GM12801 (cell line): ENCODE measurements around the gene WDR19.

ENCODE experiments used
- TF ChIP-seq, protein P1 (sequence below): IDR thresholded peaks from one replicate; pipeline ENCODE4 v1.5.1; 2011; ENCODE audit warnings: control low read depth; ENCODE audit not compliant: insufficient read length; ENCODE audit errors: extremely low read depth

Gene WDR19

DNA sequence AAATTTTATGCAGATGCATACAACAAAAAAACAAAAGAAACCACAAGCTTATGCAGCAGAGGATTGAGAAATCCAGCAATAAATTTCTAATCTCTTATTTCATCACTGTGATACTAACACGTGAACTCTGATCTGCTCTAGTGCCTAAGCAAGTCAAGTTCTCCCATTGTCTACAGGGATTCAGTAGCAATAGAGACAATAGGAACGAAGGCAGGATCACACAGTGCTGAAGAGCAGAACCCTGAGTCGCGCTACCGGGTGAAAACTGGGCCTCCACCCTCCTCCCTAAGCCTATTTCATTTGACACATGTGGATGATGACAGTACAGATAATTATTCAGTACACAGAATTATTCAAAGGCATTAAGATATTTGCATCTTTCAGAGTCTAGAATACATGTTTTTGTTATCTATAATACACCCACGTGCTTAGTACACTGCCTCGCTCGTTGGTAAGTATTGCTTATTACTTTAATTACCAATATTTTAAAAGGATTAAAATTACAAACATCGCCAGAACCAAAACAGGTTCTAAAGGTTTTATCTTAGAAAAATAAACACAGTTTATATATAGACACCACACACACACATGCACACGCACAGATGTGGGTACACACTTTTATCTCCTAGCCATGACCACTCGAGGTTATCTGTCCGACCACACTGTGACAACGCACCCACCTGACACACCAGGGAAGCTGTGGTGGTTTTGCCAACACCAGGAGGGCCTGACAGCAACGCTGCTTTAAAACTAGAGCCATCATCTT is 123.8 kb downstream of the WDR19 start:
- TF ChIP-seq, protein P1, sequence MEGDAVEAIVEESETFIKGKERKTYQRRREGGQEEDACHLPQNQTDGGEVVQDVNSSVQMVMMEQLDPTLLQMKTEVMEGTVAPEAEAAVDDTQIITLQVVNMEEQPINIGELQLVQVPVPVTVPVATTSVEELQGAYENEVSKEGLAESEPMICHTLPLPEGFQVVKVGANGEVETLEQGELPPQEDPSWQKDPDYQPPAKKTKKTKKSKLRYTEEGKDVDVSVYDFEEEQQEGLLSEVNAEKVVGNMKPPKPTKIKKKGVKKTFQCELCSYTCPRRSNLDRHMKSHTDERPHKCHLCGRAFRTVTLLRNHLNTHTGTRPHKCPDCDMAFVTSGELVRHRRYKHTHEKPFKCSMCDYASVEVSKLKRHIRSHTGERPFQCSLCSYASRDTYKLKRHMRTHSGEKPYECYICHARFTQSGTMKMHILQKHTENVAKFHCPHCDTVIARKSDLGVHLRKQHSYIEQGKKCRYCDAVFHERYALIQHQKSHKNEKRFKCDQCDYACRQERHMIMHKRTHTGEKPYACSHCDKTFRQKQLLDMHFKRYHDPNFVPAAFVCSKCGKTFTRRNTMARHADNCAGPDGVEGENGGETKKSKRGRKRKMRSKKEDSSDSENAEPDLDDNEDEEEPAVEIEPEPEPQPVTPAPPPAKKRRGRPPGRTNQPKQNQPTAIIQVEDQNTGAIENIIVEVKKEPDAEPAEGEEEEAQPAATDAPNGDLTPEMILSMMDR, result no peak

DNA sequence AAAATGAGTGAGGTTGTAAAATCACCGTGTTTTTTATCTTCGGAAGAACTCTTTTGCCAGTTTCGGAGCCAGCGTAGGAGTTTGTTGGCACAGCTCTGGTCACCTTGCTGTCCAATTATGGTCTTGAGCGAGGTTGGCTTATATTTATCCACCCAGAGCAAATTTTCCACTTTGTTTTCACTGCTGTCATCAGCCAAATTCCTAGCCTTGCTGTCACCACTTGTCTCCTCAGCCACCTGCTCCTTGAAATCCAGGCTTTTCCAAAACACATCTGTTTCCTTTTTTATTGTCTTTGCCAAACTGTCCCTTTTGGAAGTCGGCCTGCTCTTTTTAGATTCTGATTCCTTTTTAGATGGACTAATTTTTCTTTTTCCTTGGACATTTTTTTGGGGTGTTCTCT is 126.3 kb downstream of the WDR19 start:
- TF ChIP-seq, protein P1, result no peak

DNA sequence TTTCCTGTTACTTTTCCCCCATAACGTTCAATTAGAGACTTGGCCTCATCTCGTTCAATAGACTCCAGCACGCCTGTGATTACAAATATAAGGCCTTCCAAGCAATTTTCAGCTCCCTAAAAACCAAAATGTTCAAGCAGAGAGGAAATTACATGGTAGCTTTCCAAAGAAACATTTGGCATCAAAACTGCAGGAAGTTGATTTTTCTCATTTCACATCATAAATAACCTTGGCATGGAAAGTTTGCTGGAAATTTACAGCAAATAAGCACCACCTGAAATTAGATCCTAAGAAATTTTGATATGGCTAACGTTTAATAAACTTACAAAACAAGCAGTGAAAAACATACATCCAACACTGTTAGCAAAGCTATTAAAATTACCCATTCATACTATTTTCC is 130.5 kb downstream of the WDR19 start:
- TF ChIP-seq, protein P1, result no peak

DNA sequence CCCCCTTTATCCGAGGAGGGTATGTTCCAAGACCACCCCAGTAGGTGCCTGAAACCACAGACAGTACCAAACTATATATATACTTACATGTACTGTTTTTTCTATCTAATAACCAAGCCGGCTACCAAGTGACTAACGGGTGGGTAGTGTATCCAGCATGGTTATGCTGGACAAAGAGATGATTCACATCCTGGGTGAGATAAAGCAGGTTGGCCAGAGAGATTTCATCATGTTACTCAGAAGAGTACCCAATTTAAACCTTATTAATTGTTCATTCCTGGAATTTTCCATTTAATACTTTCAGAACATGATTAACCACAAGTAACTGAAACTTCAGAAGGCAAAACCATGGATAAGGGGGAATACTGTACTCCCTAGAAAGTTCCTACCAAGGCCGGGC is 137.3 kb downstream of the WDR19 start:
- TF ChIP-seq, protein P1, result no peak

DNA sequence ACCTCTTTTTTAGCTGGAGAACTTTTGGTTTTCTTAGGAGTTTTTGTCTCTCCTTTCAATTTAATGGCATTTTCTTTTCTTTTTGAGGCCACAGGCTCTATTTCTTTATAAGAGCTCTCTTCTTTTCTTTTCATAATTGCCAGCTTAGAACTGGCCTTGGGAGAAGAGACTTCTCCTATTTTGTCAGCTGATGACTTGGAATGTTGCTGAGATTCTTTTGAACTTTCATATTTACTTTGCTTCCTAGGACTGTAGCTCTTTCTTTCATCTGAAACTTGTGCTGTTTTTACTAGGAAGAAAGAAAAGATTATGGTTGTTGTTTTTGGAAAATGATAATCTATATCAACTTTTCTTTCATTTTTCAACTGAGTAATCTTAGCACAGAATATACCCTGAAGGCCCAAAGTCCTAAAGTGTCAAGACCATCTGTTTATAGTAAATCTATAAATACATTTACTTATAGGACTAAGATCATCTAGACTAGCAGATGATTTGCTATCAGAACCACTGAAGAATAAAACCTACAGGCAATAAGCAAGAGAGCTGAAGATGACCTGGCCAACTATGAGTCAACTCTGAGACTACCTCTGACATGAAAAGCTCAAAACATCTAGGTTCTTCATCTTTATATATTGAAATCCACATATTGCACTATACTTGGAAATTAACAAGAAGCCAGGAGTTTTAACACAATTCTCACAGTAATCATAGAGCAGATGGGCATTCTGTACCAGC is 138.2 kb downstream of the WDR19 start:
- TF ChIP-seq, protein P1, result no peak

DNA sequence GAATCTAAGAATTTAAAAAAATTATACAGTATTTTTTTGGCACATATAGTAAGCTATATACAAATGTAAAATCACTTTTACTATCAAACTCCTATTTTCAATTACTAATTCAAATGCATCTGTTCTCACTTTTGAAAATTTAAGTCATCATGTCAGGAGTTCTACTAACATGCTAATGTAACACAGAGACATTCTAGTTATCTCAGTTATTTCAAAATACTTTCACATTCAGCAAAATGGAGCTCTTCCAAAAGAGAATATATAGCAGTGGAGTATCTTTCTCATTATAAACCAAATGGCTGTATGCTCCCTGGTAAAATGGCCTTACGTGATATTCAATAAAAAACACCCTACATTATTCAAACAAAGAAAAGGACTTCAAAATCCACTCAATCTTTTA is 141.5 kb downstream of the WDR19 start:
- TF ChIP-seq, protein P1, result no peak

DNA sequence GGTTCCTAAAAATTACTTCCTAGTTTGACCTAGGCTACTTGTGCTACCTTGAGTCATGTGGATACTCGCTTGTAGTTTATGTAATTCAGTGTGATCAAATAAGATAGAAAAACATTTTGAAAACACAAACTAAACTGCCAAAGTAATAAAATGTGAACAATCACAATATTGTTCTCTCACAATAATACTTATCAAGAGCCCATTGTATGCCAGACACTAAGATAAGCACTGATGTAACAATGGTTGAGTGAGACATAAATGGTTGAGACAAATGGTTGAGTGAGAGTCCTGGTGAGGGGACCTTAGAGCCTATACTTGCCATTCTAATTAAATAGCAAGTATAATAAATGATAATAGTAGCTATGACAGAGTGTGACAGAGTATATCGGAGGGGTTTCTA is 142.1 kb downstream of the WDR19 start:
- TF ChIP-seq, protein P1, result no peak
